B cell (primary cell): ENCODE results near the gene FLAD1.

Experiments used
- EZH2 ChIP-seq: IDR thresholded peaks from 2 replicates; pipeline ENCODE4 v1.6.1; 2012; ENCODE audit warnings: borderline replicate concordance, low read depth, mild to moderate bottlenecking, moderate library complexity, low read length; ENCODE audit not compliant: insufficient read depth, poor library complexity, severe bottlenecking
- TF ChIP-seq, protein P1 (sequence below): fragments of 200-600 bp; IDR thresholded peaks from one replicate; pipeline ENCODE4 v1.8.0; 2022; ENCODE audit warnings: antibody characterized with exemption, mild to moderate bottlenecking

DNA sequence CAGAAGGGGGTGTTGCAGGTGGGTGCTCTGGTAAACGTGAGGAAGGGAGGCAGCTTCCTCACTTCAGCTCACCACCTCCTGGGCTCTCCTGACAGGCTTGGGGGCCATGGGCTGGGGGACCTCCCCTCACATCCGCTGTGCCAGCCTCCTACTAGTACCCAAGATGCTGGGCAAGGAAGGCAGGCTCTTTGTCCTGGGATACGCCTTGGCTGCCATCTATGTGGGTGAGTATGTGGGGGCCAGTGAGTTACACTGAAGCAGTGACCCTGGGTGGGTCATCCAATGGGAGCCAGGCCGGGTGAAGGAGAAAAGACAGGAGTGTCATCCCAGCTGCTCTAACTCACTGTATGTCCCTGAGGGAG is 56.1 kb downstream of the FLAD1 start:
- TF ChIP-seq, protein P1, sequence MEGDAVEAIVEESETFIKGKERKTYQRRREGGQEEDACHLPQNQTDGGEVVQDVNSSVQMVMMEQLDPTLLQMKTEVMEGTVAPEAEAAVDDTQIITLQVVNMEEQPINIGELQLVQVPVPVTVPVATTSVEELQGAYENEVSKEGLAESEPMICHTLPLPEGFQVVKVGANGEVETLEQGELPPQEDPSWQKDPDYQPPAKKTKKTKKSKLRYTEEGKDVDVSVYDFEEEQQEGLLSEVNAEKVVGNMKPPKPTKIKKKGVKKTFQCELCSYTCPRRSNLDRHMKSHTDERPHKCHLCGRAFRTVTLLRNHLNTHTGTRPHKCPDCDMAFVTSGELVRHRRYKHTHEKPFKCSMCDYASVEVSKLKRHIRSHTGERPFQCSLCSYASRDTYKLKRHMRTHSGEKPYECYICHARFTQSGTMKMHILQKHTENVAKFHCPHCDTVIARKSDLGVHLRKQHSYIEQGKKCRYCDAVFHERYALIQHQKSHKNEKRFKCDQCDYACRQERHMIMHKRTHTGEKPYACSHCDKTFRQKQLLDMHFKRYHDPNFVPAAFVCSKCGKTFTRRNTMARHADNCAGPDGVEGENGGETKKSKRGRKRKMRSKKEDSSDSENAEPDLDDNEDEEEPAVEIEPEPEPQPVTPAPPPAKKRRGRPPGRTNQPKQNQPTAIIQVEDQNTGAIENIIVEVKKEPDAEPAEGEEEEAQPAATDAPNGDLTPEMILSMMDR: no peak
- no peak for TF ChIP-seq EZH2
